HEK293 (cell line): ENCODE data around the gene TSPAN7.

Source experiments
- ATF2 ChIP-seq: fragments of 450-650 bp; formaldehyde crosslinking; IDR thresholded peaks from 2 replicates; pipeline ENCODE4 v1.5.1; 2016; ENCODE audit warnings: missing biosample characterization, missing genetic modification characterization, low read depth
- CTCF ChIP-seq: fragments of 450-650 bp; formaldehyde crosslinking; IDR thresholded peaks from 2 replicates; pipeline ENCODE4 v1.5.1; 2016; ENCODE audit warnings: missing biosample characterization, missing genetic modification characterization
- FEZF1 ChIP-seq: fragments of 450-650 bp; formaldehyde crosslinking; IDR thresholded peaks from 2 replicates; pipeline ENCODE4 v1.5.1; 2016; ENCODE audit warnings: missing biosample characterization, missing genetic modification characterization
- KLF9 ChIP-seq: fragments of 450-650 bp; formaldehyde crosslinking; IDR thresholded peaks from 2 replicates; pipeline ENCODE4 v1.5.1; 2016; ENCODE audit warnings: missing biosample characterization, missing genetic modification characterization, low read depth
- PBX3 ChIP-seq: sonication (generic); formaldehyde crosslinking; IDR thresholded peaks from 2 replicates; pipeline ENCODE4 v1.8.1; 2022; ENCODE audit warnings: mild to moderate bottlenecking, moderate library complexity, missing genetic modification reagents
- RBAK ChIP-seq: fragments of 450-650 bp; formaldehyde crosslinking; IDR thresholded peaks from 2 replicates; pipeline ENCODE4 v1.5.1; 2016; ENCODE audit warnings: missing biosample characterization, missing genetic modification characterization
- SP7 ChIP-seq: fragments of 450-650 bp; formaldehyde crosslinking; IDR thresholded peaks from 2 replicates; pipeline ENCODE4 v1.5.1; 2016; ENCODE audit warnings: missing biosample characterization, missing genetic modification characterization
- YY1 ChIP-seq: fragments of 450-650 bp; formaldehyde crosslinking; IDR thresholded peaks from 2 replicates; pipeline ENCODE4 v1.5.1; 2018; ENCODE audit warnings: missing biosample characterization, missing genetic modification characterization
- ZBTB8A ChIP-seq: fragments of 450-650 bp; formaldehyde crosslinking; IDR thresholded peaks from 2 replicates; pipeline ENCODE4 v1.5.1; 2016; ENCODE audit warnings: missing biosample characterization, missing genetic modification characterization
- ZFHX2 ChIP-seq: fragments of 450-650 bp; formaldehyde crosslinking; conservative IDR thresholded peaks from 2 replicates; pipeline ENCODE4 v1.5.1; 2016; ENCODE audit warnings: missing biosample characterization, missing genetic modification characterization
- ZNF292 ChIP-seq: fragments of 450-650 bp; formaldehyde crosslinking; IDR thresholded peaks from 2 replicates; pipeline ENCODE4 v1.5.1; 2016; ENCODE audit warnings: low read depth, missing biosample characterization, missing genetic modification characterization, borderline replicate concordance
- ZNF768 ChIP-seq: fragments of 450-650 bp; formaldehyde crosslinking; IDR thresholded peaks from 2 replicates; pipeline ENCODE4 v1.5.1; 2018; ENCODE audit warnings: missing biosample characterization, mild to moderate bottlenecking, missing genetic modification characterization
- ZSCAN18 ChIP-seq: fragments of 450-650 bp; formaldehyde crosslinking; IDR thresholded peaks from 2 replicates; pipeline ENCODE4 v1.5.1; 2016; ENCODE audit warnings: missing biosample characterization, missing genetic modification characterization

- TF ChIP-seq YY1: no peak
- TF ChIP-seq SP7: no peak
- TF ChIP-seq CTCF (tag by site-specific recombination): no peak
- no peak for TF ChIP-seq ZNF768
- TF ChIP-seq PBX3 (CRISPR knock-in tag): no peak
- TF ChIP-seq ZBTB8A (tag by site-specific recombination): no peak
- no peak for TF ChIP-seq KLF9 (tag by site-specific recombination)
- no peak for TF ChIP-seq ZFHX2
- TF ChIP-seq ZSCAN18 (tag by site-specific recombination): no peak
- TF ChIP-seq RBAK: no peak
- no peak for TF ChIP-seq ZNF292 (tag by site-specific recombination)
- TF ChIP-seq FEZF1 (tag by site-specific recombination): no peak
- TF ChIP-seq ATF2 (tag by site-specific recombination): 0 out of 2 replicates have a peak, but pooled peaks have one; percentile 43
These were observed 67.2 kb downstream of the TSPAN7 start for GRCh38 chrX:38628587-38628986.
